Ovary (tissue), 3 donors: ENCODE results near the gene RNF19B.

Experiments used
- CTCF ChIP-seq, 3 donors: fragments of 450-650 bp in 2 of 3; fragments of 200-600 bp in 1 of 3; IDR thresholded peaks; one replicate each; pipeline versions ENCODE4 v1.5.1 to v1.8.0; 2016 to 2022; ENCODE audit warnings: antibody characterized with exemption in 3 of 3, mild to moderate bottlenecking in 1 of 3
- EP300 ChIP-seq: sonication (generic); formaldehyde crosslinking; IDR thresholded peaks from one replicate; pipeline ENCODE4 v1.6.1; 2017; ENCODE audit warnings: antibody characterized with exemption
- POLR2A ChIP-seq: fragments of 450-650 bp; IDR thresholded peaks from one replicate; pipeline ENCODE4 v1.6.1; 2017; ENCODE audit warnings: antibody characterized with exemption, mild to moderate bottlenecking, moderate library complexity
- donor health status: DM: no; HTN: no; CAD: no.

DNA sequence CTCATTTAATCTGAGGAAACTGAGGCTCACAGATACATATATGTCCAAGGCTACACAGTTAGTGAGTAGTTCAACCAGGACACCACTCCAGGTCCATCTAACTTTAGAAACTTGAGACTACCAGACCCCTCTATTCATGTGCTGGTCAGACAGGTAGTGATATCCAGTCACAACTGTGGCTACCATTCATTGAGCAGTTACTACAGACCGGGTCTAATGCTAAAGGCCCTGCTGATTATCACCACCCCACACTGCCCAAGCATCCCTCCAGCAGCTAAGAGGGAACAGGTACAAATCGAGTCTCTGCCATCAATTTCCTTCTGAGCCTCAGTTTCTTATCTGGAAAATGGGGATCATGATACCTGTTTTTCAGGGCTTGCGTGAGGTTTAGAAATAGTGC is 73.0 kb downstream of the RNF19B start:
- no peak for TF ChIP-seq EP300
- no peak for TF ChIP-seq CTCF (IDR thresholded peaks at IDR 0.05)
- TF ChIP-seq POLR2A, result no peak
